Lower leg skin (tissue), 4 donors: ENCODE data around the gene LGI4. TPM values are rescaled to one million over a fixed set of nuclear protein-coding genes. Genes with fewer than 3 reads are reported as not detected.

Source experiments
- DNase-seq, 2 donors: peaks; one replicate each; pipeline ENCODE4 v3.0.0-alpha.2; 2019; ENCODE audit warnings: low spot score in 2 of 2
- H3K4me3 ChIP-seq: fragments of 200-600 bp; sonication (generic); 2 replicates; pipeline ENCODE4 v1.5.1; 2017; ENCODE audit warnings: mild to moderate bottlenecking, low read depth; ENCODE audit not compliant: poor library complexity, severe bottlenecking
- POLR2A ChIP-seq, 2 donors: fragments of 450-650 bp; IDR thresholded peaks; one replicate each; pipeline ENCODE4 v1.6.1; 2016 to 2017; ENCODE audit warnings: antibody characterized with exemption in 2 of 2, mild to moderate bottlenecking in 1 of 2, moderate library complexity in 1 of 2
- WGBS, 2 donors: methylation state at CpG; one replicate each; pipeline ENCODE4 v1.1.5; 2018; 5-methylcytosine and 5-hydroxymethylcytosine counted together
- intact Hi-C: fragments of 100-400 bp; cut with DNase I; formaldehyde crosslinking; loops from one replicate; pipeline ENCODE4 v1.15.0; 2023; ENCODE audit warnings: low total_unique reads
- total RNA-seq, 4 donors: library from RNA; depleted of rRNA; stranded (reverse); fragments of >200 nt; gene quantifications; one replicate each; pipeline ENCODE4 v1.1.0, GENCODE V29; 2016
- TF ChIP-seq, protein P1 (sequence below), 3 donors: fragments of 450-650 bp; IDR thresholded peaks; one replicate each; pipeline ENCODE4 v1.5.1; 2016; ENCODE audit warnings: antibody characterized with exemption in 3 of 3, mild to moderate bottlenecking in 3 of 3, moderate library complexity in 2 of 3

The LGI4 gene
- total RNA-seq, 4 donors from 2014 or later = 4.3 to 19.4 (median 8.9) TPM

DNA sequence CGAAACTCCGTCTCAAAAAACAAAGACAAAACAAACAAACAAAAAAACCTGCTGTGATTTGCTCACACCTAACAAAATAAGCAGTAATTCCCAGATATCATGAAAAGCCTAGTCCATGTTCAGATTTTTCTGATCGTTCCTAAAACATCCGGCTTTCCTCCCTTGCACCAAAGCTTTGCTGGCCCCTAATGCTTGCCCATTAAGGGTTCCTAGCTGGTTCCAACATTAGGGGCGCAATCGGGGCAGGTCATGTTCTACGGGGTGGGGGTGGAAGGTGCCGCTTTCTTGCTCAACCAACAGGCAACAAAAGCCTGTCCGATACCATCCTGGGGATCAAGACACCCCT, 44.7 kb downstream of the LGI4 start:
- H3K4me3 ChIP-seq = no peak overlapping the region
- TF ChIP-seq, protein P1, sequence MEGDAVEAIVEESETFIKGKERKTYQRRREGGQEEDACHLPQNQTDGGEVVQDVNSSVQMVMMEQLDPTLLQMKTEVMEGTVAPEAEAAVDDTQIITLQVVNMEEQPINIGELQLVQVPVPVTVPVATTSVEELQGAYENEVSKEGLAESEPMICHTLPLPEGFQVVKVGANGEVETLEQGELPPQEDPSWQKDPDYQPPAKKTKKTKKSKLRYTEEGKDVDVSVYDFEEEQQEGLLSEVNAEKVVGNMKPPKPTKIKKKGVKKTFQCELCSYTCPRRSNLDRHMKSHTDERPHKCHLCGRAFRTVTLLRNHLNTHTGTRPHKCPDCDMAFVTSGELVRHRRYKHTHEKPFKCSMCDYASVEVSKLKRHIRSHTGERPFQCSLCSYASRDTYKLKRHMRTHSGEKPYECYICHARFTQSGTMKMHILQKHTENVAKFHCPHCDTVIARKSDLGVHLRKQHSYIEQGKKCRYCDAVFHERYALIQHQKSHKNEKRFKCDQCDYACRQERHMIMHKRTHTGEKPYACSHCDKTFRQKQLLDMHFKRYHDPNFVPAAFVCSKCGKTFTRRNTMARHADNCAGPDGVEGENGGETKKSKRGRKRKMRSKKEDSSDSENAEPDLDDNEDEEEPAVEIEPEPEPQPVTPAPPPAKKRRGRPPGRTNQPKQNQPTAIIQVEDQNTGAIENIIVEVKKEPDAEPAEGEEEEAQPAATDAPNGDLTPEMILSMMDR (IDR thresholded peaks at IDR 0.05) = no peak
- no peak for TF ChIP-seq POLR2A (IDR thresholded peaks at IDR 0.05)
- intact Hi-C loops = no loop called here
- WGBS, 2 donors = 43 to 44% methylated on average over 9 of the region's 9 CpGs
- no peak for DNase-seq

DNA sequence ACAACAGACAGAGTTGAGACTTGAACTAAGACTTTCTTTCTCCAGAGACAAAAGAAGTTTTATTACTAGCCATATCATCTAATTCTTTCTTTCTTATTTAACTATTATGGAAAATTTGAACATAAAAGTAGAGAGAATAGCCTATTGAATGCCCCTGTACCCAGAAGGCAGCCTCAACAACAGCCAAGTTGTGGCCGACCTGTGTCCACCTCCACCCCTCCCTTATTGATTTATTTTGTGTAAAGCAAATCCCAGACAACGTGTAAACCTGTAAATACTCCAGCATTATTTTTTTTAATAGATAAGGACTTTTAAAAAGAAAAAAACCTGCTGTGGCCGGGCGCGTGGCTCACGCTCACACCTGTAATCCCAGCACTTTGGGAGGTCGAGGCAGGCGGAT, 45.3 kb downstream of the LGI4 start:
- no peak for TF ChIP-seq POLR2A (IDR thresholded peaks at IDR 0.05)
- TF ChIP-seq, protein P1 (IDR thresholded peaks at IDR 0.05) = no peak
- intact Hi-C loops = no loop called here
- no peak overlapping the region for H3K4me3 ChIP-seq
- 88 to 90% methylated on average over 8 of the region's 8 CpGs for WGBS, 2 donors
- DNase-seq = no peak

DNA sequence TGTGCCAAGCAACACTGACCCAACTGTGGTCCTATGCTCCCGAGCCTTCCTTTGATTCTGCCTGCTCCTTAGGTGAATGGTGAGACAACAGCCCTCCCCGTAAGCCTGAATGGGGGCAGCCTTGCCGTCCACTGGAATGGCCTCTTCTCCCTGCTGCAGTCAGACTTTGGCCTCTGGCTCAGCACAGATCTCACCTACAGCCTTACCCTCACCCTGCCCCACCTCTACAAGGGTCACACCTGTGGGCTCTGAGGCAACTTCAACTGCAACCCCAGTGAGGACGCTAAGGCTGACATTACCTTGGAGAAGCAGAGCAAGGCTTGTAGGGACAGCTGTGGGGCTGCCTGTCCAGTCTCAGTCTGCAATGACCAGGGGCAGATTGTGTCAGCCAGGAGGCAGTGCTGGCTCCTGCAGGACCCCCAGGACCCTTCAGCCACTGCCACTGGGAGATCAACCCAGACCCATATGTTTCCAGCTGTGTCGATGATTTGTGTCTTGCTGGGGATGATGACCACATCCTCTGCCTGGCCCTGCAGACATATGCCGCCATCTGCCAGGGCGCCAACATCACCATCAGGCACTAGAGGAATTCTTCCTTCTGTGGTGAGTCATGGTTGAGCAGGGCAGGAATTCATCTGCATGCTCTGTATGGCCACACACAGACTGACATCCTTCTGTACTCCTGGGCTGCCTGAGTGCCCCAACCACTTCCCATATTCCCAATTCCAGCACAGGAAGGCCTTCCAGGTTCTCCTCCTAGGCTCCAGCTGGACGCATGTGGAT, 46.5 kb downstream of the LGI4 start:
- no peak overlapping the region for H3K4me3 ChIP-seq
- DNase-seq = no peak
- WGBS, 2 donors = 69 to 70% methylated on average over 7 to 8 of the region's 8 CpGs
- intact Hi-C loops = no loop called here
- TF ChIP-seq POLR2A (IDR thresholded peaks at IDR 0.05) = no peak
- TF ChIP-seq, protein P1 (IDR thresholded peaks at IDR 0.05) = no peak

DNA sequence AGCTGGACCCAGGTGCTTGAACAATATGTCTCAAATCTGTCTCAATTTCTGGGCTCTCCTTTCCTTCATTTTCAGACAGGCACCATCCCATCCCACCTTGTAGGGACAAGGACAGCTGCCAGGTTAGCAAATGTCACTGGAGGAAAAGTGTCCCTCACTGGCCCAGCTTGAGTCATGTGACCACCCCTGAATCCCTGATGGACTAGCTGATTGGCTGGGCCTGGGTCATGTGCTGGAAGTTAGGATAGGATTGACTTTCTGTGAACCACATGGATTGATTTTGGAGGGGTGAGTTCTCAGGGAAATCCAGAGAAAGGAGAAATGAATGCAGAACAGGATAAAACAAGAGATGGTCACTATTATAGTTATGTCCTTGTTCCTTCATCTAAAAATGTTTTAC, 47.5 kb downstream of the LGI4 start:
- no peak for DNase-seq
- no peak for TF ChIP-seq POLR2A (IDR thresholded peaks at IDR 0.05)
- TF ChIP-seq, protein P1 (IDR thresholded peaks at IDR 0.05) = no peak
- intact Hi-C loops = no loop called here
- no peak overlapping the region for H3K4me3 ChIP-seq

DNA sequence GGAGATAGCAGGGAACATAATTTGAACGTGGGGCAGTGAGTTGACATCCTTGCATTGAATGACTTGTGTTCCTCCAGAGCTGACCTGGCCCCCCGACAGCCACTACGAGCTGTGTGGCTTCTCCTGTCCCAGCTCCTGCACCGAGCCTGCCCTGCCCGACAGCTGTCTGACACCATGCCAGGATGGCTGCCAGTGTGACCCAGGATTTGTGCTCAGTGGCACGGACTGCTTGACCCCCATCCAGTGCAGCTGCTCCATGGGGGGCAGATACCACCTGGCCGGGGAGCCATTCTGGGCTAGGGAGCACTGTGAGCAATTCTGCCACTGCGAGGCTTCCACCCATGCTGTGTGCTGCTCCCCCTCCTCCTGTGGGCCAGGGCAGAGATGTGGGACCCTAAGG, 48.4 kb downstream of the LGI4 start:
- no peak overlapping the region for H3K4me3 ChIP-seq
- 72 to 74% methylated on average over 6 to 8 of the region's 8 CpGs for WGBS, 2 donors
- intact Hi-C loops = no loop called here
- DNase-seq = no peak
- TF ChIP-seq POLR2A (IDR thresholded peaks at IDR 0.05) = no peak
- TF ChIP-seq, protein P1 (IDR thresholded peaks at IDR 0.05) = no peak

DNA sequence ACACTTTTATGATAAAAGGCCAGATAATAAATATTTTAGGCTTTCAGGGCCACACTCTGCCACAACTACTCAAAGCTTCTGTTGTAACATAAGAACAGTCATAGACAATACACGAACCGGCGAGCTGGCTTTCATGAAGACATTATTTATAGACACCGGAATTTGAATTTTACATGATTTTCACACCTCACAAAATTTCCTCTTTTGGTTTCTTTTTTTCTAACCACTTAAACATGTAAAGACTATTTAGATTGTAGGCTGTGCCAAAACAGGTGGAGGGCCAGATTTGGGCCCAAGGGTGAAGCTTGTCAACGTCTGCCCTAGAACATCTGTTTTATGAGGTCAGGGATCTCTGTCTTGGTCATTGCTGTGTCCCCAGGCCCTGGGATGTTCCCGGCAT, 48.9 kb downstream of the LGI4 start:
- TF ChIP-seq, protein P1 (IDR thresholded peaks at IDR 0.05) = no peak
- TF ChIP-seq POLR2A (IDR thresholded peaks at IDR 0.05) = no peak
- no peak overlapping the region for H3K4me3 ChIP-seq
- 70 to 77% methylated on average over 6 of the region's 6 CpGs for WGBS, 2 donors
- intact Hi-C loops = no loop called here
- no peak for DNase-seq
